HG03575 (cell line): ENCODE results near the gene MFAP3L.
A peak's percentile ranks its signal among the peaks of the same experiment; 100 is the strongest.
"Not testable (repeated sequence)": the region's sequence is repeated elsewhere in the genome, so short reads cannot be mapped to it uniquely, and the experiment has no call there.

Experiments used
- ATAC-seq: cut with Tn5 transposase; IDR thresholded peaks from one replicate; pipeline ENCODE4 v1.9.1; 2021; ENCODE audit not compliant: unreplicated experiment, insufficient number of reproducible peaks, low FRiP score; ENCODE audit errors: extremely low read depth

MFAP3L gene

DNA sequence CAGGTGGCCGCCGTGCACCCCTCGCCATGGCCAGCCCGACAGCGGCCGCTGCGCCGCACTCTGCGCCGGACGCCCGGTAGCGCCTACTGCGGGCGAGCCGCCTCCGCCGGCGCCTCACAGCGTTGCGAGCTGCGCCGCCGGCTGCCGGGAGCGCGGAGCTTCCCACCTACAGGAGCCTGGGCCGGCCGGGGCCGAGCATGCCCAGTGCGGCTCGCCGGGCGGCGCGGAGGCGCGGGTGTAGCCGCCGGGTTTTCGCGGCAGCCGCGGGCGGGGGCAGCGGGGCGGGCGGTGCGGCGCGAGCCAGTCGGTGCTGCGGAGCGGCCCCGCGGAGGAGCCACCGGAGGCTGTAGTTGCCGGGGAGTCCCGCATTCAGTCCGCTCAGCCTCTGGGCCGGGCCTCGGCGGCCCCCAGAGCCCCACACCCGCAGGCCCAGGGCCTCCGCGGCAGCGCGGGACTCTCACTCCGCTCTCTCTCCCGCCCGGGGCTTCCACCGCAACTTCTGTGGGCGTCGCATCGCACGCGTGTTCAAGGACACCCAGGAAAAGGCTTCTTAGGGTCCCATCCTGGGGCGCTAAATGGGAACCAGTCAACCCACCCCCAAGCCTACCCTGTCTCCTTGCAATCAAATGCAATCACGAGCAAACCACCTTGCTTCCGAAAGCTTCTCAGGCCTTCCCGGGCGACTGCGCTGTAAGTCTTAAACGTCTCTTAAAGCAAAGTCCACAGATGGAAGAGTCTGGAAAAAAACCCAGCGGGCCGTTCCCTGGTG lies at the start of gene MFAP3L:
Gene MFAP3L, minus strand, starts transcription at position 143 of the 769 bp plus-strand sequence. CDS start 20,518 bp downstream, outside the sequence.
- peak; percentile 55 for ATAC-seq

DNA sequence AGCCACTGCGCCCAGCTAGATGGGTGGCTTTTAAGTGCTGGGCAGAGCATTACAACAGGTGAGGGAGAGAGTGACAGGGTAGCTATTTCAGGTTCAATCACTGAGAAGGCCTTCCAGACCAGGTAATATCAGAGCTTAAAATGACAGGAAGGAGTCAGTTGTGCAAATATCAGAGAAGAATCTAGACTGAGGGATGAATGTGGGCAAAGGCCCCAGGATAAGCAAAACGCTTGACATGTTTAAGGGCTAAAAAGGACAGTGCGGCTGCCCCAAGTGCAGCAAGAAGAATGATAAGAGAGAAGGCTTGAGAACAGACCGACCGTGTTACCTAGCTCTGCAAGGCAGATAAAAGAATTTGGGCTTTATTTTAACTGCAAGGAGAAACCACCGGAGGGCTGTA lies 45.0 kb upstream of the MFAP3L start:
- ATAC-seq: no peak

- no peak for ATAC-seq
Observed at GRCh38 chr4:170068438-170069128, 42.4 kb upstream of the MFAP3L start.

GRCh38 chr4:170059421-170059820 lies 33.2 kb upstream of the MFAP3L start:
- ATAC-seq: no peak

DNA sequence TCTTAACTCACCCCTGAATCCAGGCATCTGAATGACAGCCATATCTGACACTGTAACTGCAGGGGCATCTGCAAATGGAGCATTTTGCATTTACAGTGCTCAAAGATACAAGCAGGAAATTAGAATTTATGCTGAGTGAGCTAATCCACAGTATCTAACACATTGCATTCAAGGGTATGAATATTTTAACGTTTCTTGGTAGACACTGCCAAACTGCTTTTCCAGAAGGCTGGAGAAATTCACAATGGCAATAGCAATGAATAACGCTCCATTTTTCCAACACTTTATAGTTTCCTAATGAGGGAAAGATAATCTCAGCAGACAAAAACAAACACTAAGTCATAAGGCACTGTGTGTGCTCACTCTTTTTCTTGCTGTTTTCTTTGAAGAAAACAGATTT lies 32.6 kb upstream of the MFAP3L start:
- ATAC-seq: no peak

- ATAC-seq: no peak
Observed at GRCh38 chr4:170057866-170058265, 31.7 kb upstream of the MFAP3L start.

DNA sequence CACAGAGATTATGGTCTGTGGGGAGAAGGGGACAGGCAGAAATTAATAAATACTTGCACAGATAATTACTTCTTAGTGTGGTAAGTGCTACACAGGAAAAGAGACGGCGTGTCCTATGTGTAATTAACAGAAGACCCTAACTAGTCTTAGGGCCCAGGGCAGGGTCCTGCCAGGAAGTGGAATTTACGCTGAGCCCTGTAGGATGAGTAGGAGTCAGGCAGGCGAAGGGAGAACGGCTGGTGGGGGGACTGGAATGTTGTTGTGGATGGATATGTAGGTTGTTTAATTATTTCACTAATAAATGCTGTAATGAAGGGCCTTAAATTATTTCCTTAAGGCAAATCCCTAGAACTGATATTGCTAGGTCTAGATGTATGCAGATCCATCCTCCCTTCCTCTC lies 26.7 kb upstream of the MFAP3L start:
- ATAC-seq: no peak

DNA sequence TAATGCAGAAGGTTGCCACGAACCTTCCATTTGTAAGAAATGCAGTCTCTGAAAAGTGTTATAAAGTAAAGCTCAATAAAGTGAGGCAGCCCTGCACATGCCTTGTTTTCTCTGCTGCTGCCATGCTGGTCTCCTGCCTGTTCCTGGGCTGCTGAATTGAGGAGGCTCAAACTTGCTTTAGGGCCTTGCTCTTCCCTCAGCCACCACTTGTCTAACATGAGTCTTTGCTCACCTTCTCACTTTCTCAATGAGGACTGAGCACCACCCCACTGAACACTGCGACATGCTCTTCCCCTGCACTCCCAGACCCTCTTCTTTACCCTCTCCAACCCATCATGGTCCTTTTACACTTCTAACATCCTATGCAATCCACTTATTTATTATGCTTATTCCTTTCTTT lies 25.2 kb upstream of the MFAP3L start:
- ATAC-seq: no peak

DNA sequence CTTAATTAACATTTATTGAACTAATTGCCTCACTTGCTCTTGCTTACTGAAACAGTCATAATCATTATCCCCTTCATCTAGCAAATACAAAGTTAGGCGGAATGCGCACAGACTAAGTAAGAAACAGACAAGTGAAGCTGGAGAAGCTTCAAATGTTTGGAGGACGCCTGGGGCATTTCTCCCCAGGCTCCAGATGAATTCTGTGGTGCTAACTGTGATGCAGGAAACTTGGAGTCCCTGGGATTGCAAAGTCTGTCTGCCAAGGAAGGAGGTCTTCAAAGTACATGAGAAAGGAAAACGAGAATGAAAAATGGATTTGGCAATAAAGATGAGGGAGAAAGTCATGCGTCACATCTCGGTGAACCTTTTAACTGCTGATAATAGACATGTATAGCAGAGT lies 23.6 kb upstream of the MFAP3L start:
- ATAC-seq: no peak

GRCh38 chr4:170047771-170048354 lies 21.7 kb upstream of the MFAP3L start:
- no peak for ATAC-seq

GRCh38 chr4:170046156-170046555 lies 20.0 kb upstream of the MFAP3L start:
- not testable (repeated sequence) for ATAC-seq

- no peak for ATAC-seq
Observed at GRCh38 chr4:170040031-170040680, 14.0 kb upstream of the MFAP3L start.

- ATAC-seq: no peak
Observed at GRCh38 chr4:170038769-170039168, 12.6 kb upstream of the MFAP3L start.

DNA sequence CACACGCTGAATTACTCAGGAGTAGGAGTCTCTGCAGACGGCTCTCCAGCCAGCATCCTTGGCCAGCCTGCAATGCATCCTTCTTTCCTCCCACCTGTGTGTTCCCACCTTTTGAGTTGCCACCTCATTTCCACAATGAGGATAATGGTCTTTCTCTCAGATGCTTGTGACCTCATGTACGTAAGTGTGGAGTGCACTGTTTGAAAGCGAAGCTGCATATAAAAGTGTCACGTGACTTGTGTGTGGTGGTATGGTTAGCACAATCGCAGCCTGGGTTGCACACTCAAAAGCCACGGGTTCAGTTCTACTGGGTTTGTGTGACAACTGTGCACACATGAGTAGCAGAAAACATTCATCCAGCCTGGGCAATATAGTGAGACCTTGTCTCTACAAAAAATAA lies 12.0 kb upstream of the MFAP3L start:
- ATAC-seq: no peak

DNA sequence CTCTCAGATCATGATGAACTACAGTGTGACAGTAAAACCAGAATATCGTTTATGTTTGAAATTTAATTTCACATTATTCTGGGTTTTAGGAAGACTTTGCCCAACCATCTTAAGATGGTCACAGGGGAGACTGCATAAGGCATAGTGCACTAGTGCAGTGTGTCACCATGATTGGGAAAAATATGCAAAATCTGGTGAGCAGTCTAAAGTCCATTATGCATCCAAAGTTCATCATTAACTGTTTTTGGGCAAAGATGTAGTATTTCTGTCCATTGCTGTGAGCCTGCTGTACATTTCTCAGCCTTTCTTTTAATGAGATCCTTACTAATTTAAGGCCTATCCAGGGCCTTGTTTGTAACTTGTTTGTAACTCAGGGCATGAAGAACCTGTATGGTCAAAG lies 11.3 kb upstream of the MFAP3L start:
- ATAC-seq: no peak

DNA sequence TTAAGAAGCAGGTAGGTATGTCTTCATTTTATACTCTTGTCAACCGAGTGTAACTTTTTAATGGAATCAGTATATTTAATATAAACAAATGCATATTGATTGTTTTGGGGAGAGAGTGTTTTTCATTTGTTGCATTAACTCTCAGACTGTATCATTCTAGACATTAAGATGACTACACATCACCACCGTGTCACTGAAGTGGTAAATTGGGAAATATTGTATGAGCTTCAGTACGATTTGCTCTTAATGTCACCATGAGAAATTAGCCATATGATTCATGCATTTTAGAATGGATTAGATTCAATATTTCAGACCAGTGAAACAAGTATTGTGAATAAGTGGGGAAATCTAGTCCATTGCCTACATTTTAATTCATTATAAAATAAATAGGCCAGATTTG lies 9.7 kb upstream of the MFAP3L start:
- ATAC-seq: no peak

GRCh38 chr4:170035231-170035630 lies 9.0 kb upstream of the MFAP3L start:
- ATAC-seq: no peak

- ATAC-seq: no peak
Observed at GRCh38 chr4:170033999-170034398, 7.8 kb upstream of the MFAP3L start.

DNA sequence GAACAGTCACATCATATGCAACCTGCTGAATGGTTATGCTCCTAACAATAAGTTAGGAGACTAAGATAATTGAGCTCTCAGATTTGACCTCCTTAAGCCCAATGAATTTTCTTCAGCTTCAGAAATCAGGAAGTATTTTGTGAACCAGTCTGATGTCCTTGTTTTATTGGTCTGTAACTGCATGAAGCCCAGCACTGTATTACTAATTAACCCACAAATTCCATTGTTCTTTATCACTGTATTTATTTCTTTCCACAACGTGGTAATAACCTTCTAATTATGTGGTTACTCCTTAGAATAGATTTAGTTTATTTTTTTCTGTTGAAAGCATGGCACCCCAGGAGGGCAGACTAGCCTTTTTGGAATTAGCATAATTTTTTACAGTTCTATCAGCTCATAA lies 3.9 kb upstream of the MFAP3L start:
- no peak for ATAC-seq
